ENCODE data around the gene FPGS.

FPGS gene

GRCh38 chr9:127790094-127790855 is 12.4 kb upstream of the FPGS start:
- no peak for DNase-seq

GRCh38 chr9:127791085-127791484 is 11.6 kb upstream of the FPGS start:
- DNase-seq = no peak

- no peak for DNase-seq
These were observed 10.2 kb upstream of the FPGS start for GRCh38 chr9:127792417-127793031.

- no peak for DNase-seq
These were observed 9.5 kb upstream of the FPGS start for GRCh38 chr9:127793093-127793708.

GRCh38 chr9:127794001-127794791 is 8.5 kb upstream of the FPGS start:
- DNase-seq = no peak

- no peak for DNase-seq
These were observed 6.4 kb upstream of the FPGS start for GRCh38 chr9:127796225-127796813.

GRCh38 chr9:127796852-127797370 is 5.8 kb upstream of the FPGS start:
- DNase-seq = no peak

GRCh38 chr9:127801955-127802575 is 617 bp upstream of the FPGS start:
- peak; percentile 73 for DNase-seq

- DNase-seq = peak; percentile 40
These were observed 1.0 kb downstream of the FPGS start for GRCh38 chr9:127803507-127804352.

GRCh38 chr9:127805620-127806019 is 2.9 kb downstream of the FPGS start:
- peak; percentile 37 for DNase-seq

GRCh38 chr9:127806871-127807270 is 4.2 kb downstream of the FPGS start:
- DNase-seq = no peak

- DNase-seq = no peak
These were observed 5.8 kb downstream of the FPGS start for GRCh38 chr9:127808347-127809001.

GRCh38 chr9:127809002-127809539 is 6.4 kb downstream of the FPGS start:
- DNase-seq = no peak

GRCh38 chr9:127809540-127810377 is 7.1 kb downstream of the FPGS start:
- DNase-seq = no peak

- DNase-seq = no peak
These were observed 7.9 kb downstream of the FPGS start for GRCh38 chr9:127810378-127811187.

- DNase-seq = no peak
These were observed 9.3 kb downstream of the FPGS start for GRCh38 chr9:127812011-127812410.

- no peak for DNase-seq
These were observed 10.4 kb downstream of the FPGS start for GRCh38 chr9:127812936-127813675.

Measured in inflammatory macrophage treated with lipopolysaccharide for 4 hours (primary cell).